MCF 10A (cell line): ENCODE data around the gene OR2L13. TPM values are rescaled to one million over a fixed set of nuclear protein-coding genes. Genes with fewer than 3 reads are reported as not detected.

Experiments
- BruUV-seq: library from RNA; stranded (reverse); fragments of 400-500 nt; replicated peaks from 2 replicates; lab custom pipeline; 2021; lab: Mats Ljungman, UMichigan
- CTCF ChIA-PET: fragments of 300-600 bp; sonication (Branson Sonifier 250); formaldehyde crosslinking; extraction: SDS; loops from one replicate; lab custom pipeline; 2021; ENCODE audit warnings: antibody characterized with exemption, inconsistent platforms; lab: Yijun Ruan, JAX
- POLR2A ChIA-PET: fragments of 300-600, 350-650 bp; sonication (Branson Sonifier 250); formaldehyde crosslinking; extraction: SDS; loops from one replicate; lab custom pipeline; 2020; ENCODE audit warnings: antibody characterized with exemption, inconsistent platforms; lab: Yijun Ruan, JAX
- DNase-seq: peaks from one replicate; pipeline ENCODE4 v3.0.0-alpha.2; 2018; ENCODE audit not compliant: unreplicated experiment
- H3K27ac Mint-ChIP-seq: one replicate; pipeline ENCODE4 v1.8.0; 2022; ENCODE audit warnings: mild to moderate bottlenecking, low read depth, mixed read lengths; ENCODE audit not compliant: unreplicated experiment
- H3K27me3 Mint-ChIP-seq: one replicate; pipeline ENCODE4 v1.8.0; 2022; ENCODE audit warnings: mixed read lengths; ENCODE audit not compliant: insufficient read depth, unreplicated experiment
- H3K36me3 Mint-ChIP-seq: one replicate; pipeline ENCODE4 v1.8.0; 2022; ENCODE audit warnings: mild to moderate bottlenecking, moderate library complexity, mixed read lengths; ENCODE audit not compliant: insufficient read depth, unreplicated experiment
- H3K4me1 Mint-ChIP-seq: one replicate; pipeline ENCODE4 v1.8.0; 2022; ENCODE audit warnings: mixed read lengths; ENCODE audit not compliant: insufficient read depth, unreplicated experiment
- H3K4me3 Mint-ChIP-seq: one replicate; pipeline ENCODE4 v1.8.0; 2022; ENCODE audit warnings: mild to moderate bottlenecking, moderate library complexity, mixed read lengths; ENCODE audit not compliant: unreplicated experiment
- H3K9me3 Mint-ChIP-seq: one replicate; pipeline ENCODE4 v1.8.0; 2022; ENCODE audit warnings: mixed read lengths; ENCODE audit not compliant: unreplicated experiment
- CTCF ChIP-seq: fragments of 200-600 bp; IDR thresholded peaks from one replicate; pipeline ENCODE4 v1.8.0; 2022; ENCODE audit warnings: antibody characterized with exemption, mild to moderate bottlenecking; ENCODE audit not compliant: unreplicated experiment
- intact Hi-C: fragments of 100-400 bp; cut with micrococcal nuclease; formaldehyde crosslinking; loops from 2 replicates; pipeline ENCODE4 v1.14.1; 2022
- total RNA-seq: library from RNA; stranded (reverse); gene quantifications from 2 replicates; pipeline ENCODE4 v1.2.3, GENCODE V29; 2022

Gene OR2L13
- total RNA-seq, 1 experiment from 2014 or later, result not detected

GRCh38 chr1:248098529-248098928 is 3.5 kb downstream of the OR2L13 start:
- no peak for DNase-seq
- BruUV-seq, result no TSS peak
- Mint-ChIP-seq H3K4me1 (peaks cover 18% of the 10 kb centered on the region), H3K4me3 (no peak overlapping the region), H3K27me3 (no peaks in the 10 kb centered on the region), H3K36me3 (no peaks in the 10 kb centered on the region), H3K9me3 (peaks cover 7% of the 10 kb centered on the region), H3K27ac (no peak overlapping the region)
- intact Hi-C loops, result no loop called here
- POLR2A ChIA-PET, result interaction anchor here (0.7 to 1.5 kb wide), 3 partner anchors 9 to 727 kb away, joined by 3 to 4 read pairs (median 3); partner anchors contain the start of gene SH3BP5L
- CTCF ChIA-PET, result interaction anchor here (0.6 to 0.7 kb wide), 2 partner anchors 743 to 907 kb away, joined by 3 to 4 read pairs; no protein-coding TSS in a partner anchor
- no peak for TF ChIP-seq CTCF

GRCh38 chr1:248102847-248103246 is 7.9 kb downstream of the OR2L13 start:
- Mint-ChIP-seq H3K36me3 (no peaks in the 10 kb centered on the region), H3K27ac (no peak overlapping the region), H3K27me3 (no peaks in the 10 kb centered on the region), H3K4me1 (peaks cover 13% of the 10 kb centered on the region), H3K4me3 (no peak overlapping the region), H3K9me3 (peaks cover 15% of the 10 kb centered on the region)
- DNase-seq, result no peak
- CTCF ChIA-PET, result no interaction called here
- BruUV-seq, result no TSS peak
- intact Hi-C loops, result no loop called here
- POLR2A ChIA-PET, result no interaction called here
- TF ChIP-seq CTCF, result no peak

- Mint-ChIP-seq H3K27ac (no peak overlapping the region), H3K4me3 (no peak overlapping the region), H3K36me3 (no peaks in the 10 kb centered on the region), H3K27me3 (no peaks in the 10 kb centered on the region), H3K9me3 (peaks cover 46% of the 10 kb centered on the region), H3K4me1 (peaks cover 4% of the 10 kb centered on the region)
- ChIA-PET CTCF (no interaction called here), POLR2A (no interaction called here)
- intact Hi-C loops, result no loop called here
- no peak for TF ChIP-seq CTCF
- BruUV-seq, result no TSS peak
- DNase-seq, result no peak
Measured at GRCh38 chr1:248111157-248111556, 16.2 kb downstream of the OR2L13 start.

- H3K4me3 Mint-ChIP-seq, result no peak overlapping the region
- H3K27ac Mint-ChIP-seq, result no peak overlapping the region
- DNase-seq, result no peak
- no TSS peak for BruUV-seq
- ChIA-PET CTCF (interaction anchor here (0.7 to 1.6 kb wide), 3 partner anchors 13 to 28 kb away, joined by 3 to 4 read pairs (median 4); no protein-coding TSS in a partner anchor), POLR2A (interaction anchor here (1.1 kb wide), 1 partner anchor 14 kb away, joined by 3 read pairs; no protein-coding TSS in a partner anchor)
- no peaks in the 10 kb centered on the region for H3K27me3 Mint-ChIP-seq
- TF ChIP-seq CTCF, result no peak
- H3K4me1 Mint-ChIP-seq, result peaks cover 4% of the 10 kb centered on the region
- intact Hi-C loops, result no loop called here
- H3K9me3 Mint-ChIP-seq, result peaks cover 27% of the 10 kb centered on the region
- no peaks in the 10 kb centered on the region for H3K36me3 Mint-ChIP-seq
Measured at GRCh38 chr1:248114890-248115289, 19.9 kb downstream of the OR2L13 start.
